ENCODE measurements around the gene NR2F2. TPM values are rescaled to one million over a fixed set of nuclear protein-coding genes. Genes with fewer than 3 reads are reported as not detected.

NR2F2 gene
- total RNA-seq, 2 experiments from 2014 or later, result not detected

- Mint-ChIP-seq H3K36me3 (ENCODE audit: low read depth) (no peaks in the 10 kb centered on the region), H3K9me3 (no peaks in the 10 kb centered on the region), H3K4me3 (no peak overlapping the region), H3K27me3 (peaks cover 4% of the 10 kb centered on the region), H3K27ac (no peak overlapping the region), H3K4me1 (ENCODE audit: low read depth) (no peaks in the 10 kb centered on the region)
- CTCF ChIA-PET, result no interaction called here
- no peak for ATAC-seq
- intact Hi-C loops (cut with micrococcal nuclease), result no loop called here
- POLR2A ChIA-PET, result no interaction called here
- DNase-seq, result no peak
- TF ChIP-seq CTCF (IDR thresholded peaks at IDR 0.05), result no peak
Measured at GRCh38 chr15:96309143-96309660, 21.3 kb upstream of the NR2F2 start.

- Mint-ChIP-seq H3K36me3 (ENCODE audit: low read depth) (no peaks in the 10 kb centered on the region), H3K27ac (no peak overlapping the region), H3K9me3 (no peaks in the 10 kb centered on the region), H3K27me3 (peaks cover 11% of the 10 kb centered on the region), H3K4me3 (no peak overlapping the region), H3K4me1 (ENCODE audit: low read depth) (no peaks in the 10 kb centered on the region)
- ChIA-PET CTCF (no interaction called here), POLR2A (no interaction called here)
- ATAC-seq (no peak), DNase-seq (no peak)
- no peak for TF ChIP-seq CTCF (IDR thresholded peaks at IDR 0.05)
- intact Hi-C loops (cut with micrococcal nuclease), result no loop called here
Measured at GRCh38 chr15:96311256-96311955, 19.1 kb upstream of the NR2F2 start.

- no peak for TF ChIP-seq CTCF (IDR thresholded peaks at IDR 0.05)
- ChIA-PET CTCF (no interaction called here), POLR2A (no interaction called here)
- Mint-ChIP-seq H3K27ac (no peak overlapping the region), H3K4me1 (ENCODE audit: low read depth) (no peaks in the 10 kb centered on the region), H3K9me3 (no peaks in the 10 kb centered on the region), H3K27me3 (peaks cover 11% of the 10 kb centered on the region), H3K36me3 (ENCODE audit: low read depth) (no peaks in the 10 kb centered on the region), H3K4me3 (no peak overlapping the region)
- DNase-seq (no peak), ATAC-seq (no peak)
- intact Hi-C loops (cut with micrococcal nuclease), result no loop called here
Measured at GRCh38 chr15:96311956-96312294, 18.6 kb upstream of the NR2F2 start.

GRCh38 chr15:96312641-96313335 lies 17.7 kb upstream of the NR2F2 start:
- no peak overlapping the region for H3K27ac Mint-ChIP-seq

More at GRCh38 chr15:96312641-96313335, 17.7 kb upstream of the NR2F2 start:
- Mint-ChIP-seq H3K27me3 (peaks cover 16% of the 10 kb centered on the region), H3K4me3 (no peak overlapping the region), H3K4me1 (ENCODE audit: low read depth) (no peaks in the 10 kb centered on the region), H3K9me3 (no peaks in the 10 kb centered on the region), H3K36me3 (ENCODE audit: low read depth) (no peaks in the 10 kb centered on the region)
- intact Hi-C loops (cut with micrococcal nuclease), result no loop called here
- ChIA-PET CTCF (no interaction called here), POLR2A (no interaction called here)
- DNase-seq, result no peak
- TF ChIP-seq CTCF (IDR thresholded peaks at IDR 0.05), result no peak
- ATAC-seq, result no peak
